ENCODE results near the gene RUBCN.

DNA sequence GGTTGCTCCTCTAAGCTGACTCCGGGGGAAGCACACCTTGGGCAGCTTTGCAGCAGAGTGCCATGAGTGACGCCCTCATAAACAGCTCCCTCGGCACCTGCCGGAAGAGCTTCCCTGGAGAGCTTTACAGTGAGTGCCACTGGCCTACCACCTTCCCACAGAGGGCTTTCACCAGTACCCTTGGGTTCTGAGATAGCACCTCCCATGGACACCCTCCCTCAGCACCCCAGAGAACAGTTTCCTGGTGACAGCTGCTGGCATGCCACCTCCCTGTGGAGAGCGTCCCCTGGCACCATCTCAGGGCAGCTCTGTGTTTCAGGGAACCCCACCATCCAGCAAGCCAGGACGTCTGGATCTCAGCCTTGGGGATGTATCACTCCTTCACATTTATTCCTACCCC lies 49.1 kb downstream of the RUBCN start:
- TF ChIP-seq, protein P1, sequence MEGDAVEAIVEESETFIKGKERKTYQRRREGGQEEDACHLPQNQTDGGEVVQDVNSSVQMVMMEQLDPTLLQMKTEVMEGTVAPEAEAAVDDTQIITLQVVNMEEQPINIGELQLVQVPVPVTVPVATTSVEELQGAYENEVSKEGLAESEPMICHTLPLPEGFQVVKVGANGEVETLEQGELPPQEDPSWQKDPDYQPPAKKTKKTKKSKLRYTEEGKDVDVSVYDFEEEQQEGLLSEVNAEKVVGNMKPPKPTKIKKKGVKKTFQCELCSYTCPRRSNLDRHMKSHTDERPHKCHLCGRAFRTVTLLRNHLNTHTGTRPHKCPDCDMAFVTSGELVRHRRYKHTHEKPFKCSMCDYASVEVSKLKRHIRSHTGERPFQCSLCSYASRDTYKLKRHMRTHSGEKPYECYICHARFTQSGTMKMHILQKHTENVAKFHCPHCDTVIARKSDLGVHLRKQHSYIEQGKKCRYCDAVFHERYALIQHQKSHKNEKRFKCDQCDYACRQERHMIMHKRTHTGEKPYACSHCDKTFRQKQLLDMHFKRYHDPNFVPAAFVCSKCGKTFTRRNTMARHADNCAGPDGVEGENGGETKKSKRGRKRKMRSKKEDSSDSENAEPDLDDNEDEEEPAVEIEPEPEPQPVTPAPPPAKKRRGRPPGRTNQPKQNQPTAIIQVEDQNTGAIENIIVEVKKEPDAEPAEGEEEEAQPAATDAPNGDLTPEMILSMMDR (IDR thresholded peaks at IDR 0.05 in 8 of 11, conservative IDR thresholded peaks at IDR 0.05 in 3 of 11) = no peak
- TF ChIP-seq POLR2A (IDR thresholded peaks at IDR 0.05) (no peak), POLR2AphosphoS5 (IDR thresholded peaks at IDR 0.05) (no peak)
